Suprapubic skin (tissue), 4 donors: Measurements from ENCODE around the gene ITPR2. TPM values are rescaled to one million over a fixed set of nuclear protein-coding genes. Genes with fewer than 3 reads are reported as not detected.

Experiments
- DNase-seq, 2 donors: peaks; one replicate each; pipeline ENCODE4 v3.0.0-alpha.2; 2019; ENCODE audit warnings: low spot score in 2 of 2
- H3K27ac ChIP-seq: fragments of 200-600 bp; sonication (generic); one replicate; pipeline ENCODE4 v1.5.1; 2019
- H3K27me3 ChIP-seq: fragments of 200-600 bp; sonication (generic); one replicate; pipeline ENCODE4 v1.5.1; 2019
- H3K36me3 ChIP-seq: fragments of 200-600 bp; sonication (generic); one replicate; pipeline ENCODE4 v1.5.1; 2019
- H3K4me1 ChIP-seq: fragments of 200-600 bp; sonication (generic); one replicate; pipeline ENCODE4 v1.5.1; 2019
- H3K4me3 ChIP-seq: fragments of 200-600 bp; sonication (generic); one replicate; pipeline ENCODE4 v1.5.1; 2019; ENCODE audit warnings: mild to moderate bottlenecking
- H3K9me3 ChIP-seq: fragments of 200-600 bp; sonication (generic); one replicate; pipeline ENCODE4 v1.5.1; 2019
- CTCF ChIP-seq, 2 donors: fragments of 200-600 bp in 1 of 2; fragments of 450-650 bp in 1 of 2; sonication (generic) in 1 of 2; IDR thresholded peaks; one replicate each; pipeline ENCODE4 v1.5.1; 2016 to 2019; ENCODE audit warnings: antibody characterized with exemption in 2 of 2, mild to moderate bottlenecking in 1 of 2, moderate library complexity in 1 of 2
- EP300 ChIP-seq: sonication (generic); formaldehyde crosslinking; IDR thresholded peaks from one replicate; pipeline ENCODE4 v1.6.1; 2017; ENCODE audit warnings: antibody characterized with exemption
- POLR2A ChIP-seq, 2 donors: fragments of 450-650 bp; IDR thresholded peaks; one replicate each; pipeline ENCODE4 v1.6.1; 2017; ENCODE audit warnings: antibody characterized with exemption in 2 of 2, mild to moderate bottlenecking in 2 of 2, moderate library complexity in 2 of 2
- POLR2AphosphoS5 ChIP-seq, 3 donors: sonication (generic); formaldehyde crosslinking; IDR thresholded peaks; one replicate each; pipeline ENCODE4 v1.6.1; 2017; ENCODE audit warnings: antibody characterized with exemption in 3 of 3
- WGBS: methylation state at CpG from one replicate; pipeline ENCODE4 v1.1.5; 2018; 5-methylcytosine and 5-hydroxymethylcytosine counted together
- total RNA-seq, 4 donors: library from RNA; depleted of rRNA; stranded (reverse); fragments of >200 nt; gene quantifications; one replicate each; pipeline ENCODE4 v1.1.0, GENCODE V29; 2016

The ITPR2 gene
- total RNA-seq, 4 donors from 2014 or later: 59.6 to 159 (median 72.1) TPM

DNA sequence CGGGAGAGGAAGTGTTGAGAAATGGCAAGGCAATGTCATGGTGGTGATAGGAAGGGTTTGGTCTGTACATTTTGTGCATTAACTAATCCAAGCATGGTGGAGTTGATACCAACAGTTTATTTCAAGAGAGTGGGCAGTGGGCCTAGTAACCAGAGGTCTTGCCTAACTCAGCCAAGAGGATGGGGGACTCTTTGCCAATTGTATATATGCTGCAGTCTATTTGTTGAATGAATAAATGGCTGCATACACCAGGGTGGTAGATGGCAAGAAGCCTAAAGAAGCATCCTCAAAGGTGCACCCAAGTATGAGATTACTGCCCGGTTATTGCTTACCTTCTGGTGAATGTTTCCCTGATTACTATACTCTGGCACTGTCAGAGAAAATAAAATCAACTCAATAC, 295.9 kb downstream of the ITPR2 start:
- TF ChIP-seq EP300 (no peak), POLR2AphosphoS5 (IDR thresholded peaks at IDR 0.05) (no peak), POLR2A (IDR thresholded peaks at IDR 0.05) (no peak), CTCF (IDR thresholded peaks at IDR 0.05) (no peak)
- Histone ChIP-seq H3K27ac (no peak overlapping the region), H3K36me3 (peaks cover 5% of the 10 kb centered on the region), H3K9me3 (no peaks in the 10 kb centered on the region), H3K27me3 (no peaks in the 10 kb centered on the region), H3K4me3 (no peak overlapping the region), H3K4me1 (no peaks in the 10 kb centered on the region)
- 95% methylated on average over 2 of the region's 2 CpGs for WGBS
- DNase-seq: no peak

DNA sequence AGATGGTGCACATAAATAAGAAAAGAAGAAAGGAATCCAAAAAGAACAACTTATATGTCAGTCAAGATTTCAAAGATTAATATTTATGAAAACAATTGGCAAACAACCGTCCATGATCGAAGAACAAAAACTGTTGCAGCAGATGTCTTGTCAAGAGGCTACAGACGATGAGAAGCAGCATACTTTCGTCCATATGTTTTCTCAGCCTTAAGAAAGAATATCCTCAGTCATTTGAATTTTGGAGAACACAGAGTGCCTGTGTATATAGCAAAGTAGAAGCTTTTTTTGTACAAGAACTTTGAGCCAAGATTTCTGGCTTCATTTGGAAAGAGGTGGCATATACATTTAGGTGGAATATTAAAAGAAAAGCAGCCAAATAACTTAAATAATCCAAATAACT, 297.2 kb downstream of the ITPR2 start:
- no peak for DNase-seq
- WGBS: 90% methylated on average over 4 of the region's 4 CpGs

GRCh38 chr12:26534071-26534470, 298.9 kb downstream of the ITPR2 start:
- Histone ChIP-seq H3K27ac (no peak overlapping the region), H3K27me3 (no peaks in the 10 kb centered on the region), H3K4me3 (no peak overlapping the region), H3K36me3 (peaks cover 5% of the 10 kb centered on the region), H3K4me1 (no peaks in the 10 kb centered on the region), H3K9me3 (no peaks in the 10 kb centered on the region)
- WGBS: 70% methylated on average over 3 of the region's 3 CpGs
- TF ChIP-seq EP300 (no peak), POLR2A (IDR thresholded peaks at IDR 0.05) (no peak), CTCF (IDR thresholded peaks at IDR 0.05) (no peak), POLR2AphosphoS5 (IDR thresholded peaks at IDR 0.05) (no peak)
- no peak for DNase-seq

More for the DNA sequence above, 297.2 kb downstream of the ITPR2 start:
- Histone ChIP-seq H3K9me3 (no peaks in the 10 kb centered on the region), H3K4me3 (no peak overlapping the region), H3K4me1 (no peaks in the 10 kb centered on the region), H3K36me3 (peaks cover 5% of the 10 kb centered on the region), H3K27ac (no peak overlapping the region), H3K27me3 (no peaks in the 10 kb centered on the region)
- TF ChIP-seq EP300 (no peak), CTCF (IDR thresholded peaks at IDR 0.05) (no peak), POLR2AphosphoS5 (IDR thresholded peaks at IDR 0.05) (no peak), POLR2A (IDR thresholded peaks at IDR 0.05) (no peak)

- Histone ChIP-seq H3K36me3 (peaks cover 5% of the 10 kb centered on the region), H3K4me1 (no peaks in the 10 kb centered on the region), H3K27me3 (no peaks in the 10 kb centered on the region), H3K4me3 (no peak overlapping the region), H3K27ac (no peak overlapping the region), H3K9me3 (no peaks in the 10 kb centered on the region)
- no peak for TF ChIP-seq EP300
- TF ChIP-seq POLR2AphosphoS5 (IDR thresholded peaks at IDR 0.05): no peak
- no peak for TF ChIP-seq POLR2A (IDR thresholded peaks at IDR 0.05)
- no peak for TF ChIP-seq CTCF (IDR thresholded peaks at IDR 0.05)
- no peak for DNase-seq
- 98% methylated on average over 3 of the region's 3 CpGs for WGBS
Measured at GRCh38 chr12:26533211-26533610, 299.8 kb downstream of the ITPR2 start.

GRCh38 chr12:26530461-26530860, 302.5 kb downstream of the ITPR2 start:
- 73% methylated on average over 1 of the region's 1 CpG for WGBS
- TF ChIP-seq POLR2AphosphoS5 (IDR thresholded peaks at IDR 0.05) (no peak), POLR2A (IDR thresholded peaks at IDR 0.05) (no peak), EP300 (no peak), CTCF (IDR thresholded peaks at IDR 0.05) (no peak)
- Histone ChIP-seq H3K27ac (no peak overlapping the region), H3K27me3 (no peaks in the 10 kb centered on the region), H3K36me3 (no peaks in the 10 kb centered on the region), H3K9me3 (no peaks in the 10 kb centered on the region), H3K4me3 (no peak overlapping the region), H3K4me1 (no peaks in the 10 kb centered on the region)
- no peak for DNase-seq
